Liver (tissue), 9 donors: Measurements from ENCODE around the gene KIF11. TPM values are rescaled to one million over a fixed set of nuclear protein-coding genes. Genes with fewer than 3 reads are reported as not detected.
A peak's percentile ranks its signal among the peaks of the same experiment; 100 is the strongest.

Source experiments
- DNase-seq: peaks from one replicate; pipeline ENCODE4 v3.0.0-alpha.2; 2017; ENCODE audit warnings: low spot score
- H3K27ac ChIP-seq, 2 donors: one replicate each; pipeline ENCODE4 v1.7.0; 2013; ENCODE audit warnings: inconsistent platforms in 2 of 2, low read length in 2 of 2, control low read depth in 1 of 2, low read depth in 1 of 2, mild to moderate bottlenecking in 1 of 2
- H3K27me3 ChIP-seq, 4 donors: one replicate each; pipeline versions ENCODE4 v1.6.1 to v1.7.0; 2013; ENCODE audit warnings: low read length in 3 of 4, inconsistent platforms in 1 of 4, mild to moderate bottlenecking in 1 of 4, moderate library complexity in 1 of 4; ENCODE audit not compliant: control insufficient read depth in 4 of 4, insufficient read depth in 4 of 4
- H3K36me3 ChIP-seq, 4 donors: one replicate each; pipeline versions ENCODE4 v1.6.1 to v1.7.0; 2013; ENCODE audit warnings: low read length in 3 of 4, mild to moderate bottlenecking in 3 of 4, low read depth in 1 of 4, moderate library complexity in 1 of 4; ENCODE audit not compliant: control insufficient read depth in 4 of 4, insufficient read depth in 3 of 4
- H3K4me1 ChIP-seq, 4 donors: one replicate each; pipeline versions ENCODE4 v1.6.1 to v1.7.0; 2013; ENCODE audit warnings: low read length in 3 of 4, mild to moderate bottlenecking in 3 of 4, moderate library complexity in 1 of 4; ENCODE audit not compliant: control insufficient read depth in 4 of 4, insufficient read depth in 4 of 4
- H3K4me3 ChIP-seq, 3 donors: one replicate each; pipeline versions ENCODE4 v1.6.1 to v1.7.0; 2013; ENCODE audit warnings: low read length in 3 of 3, control low read depth in 1 of 3, low read depth in 1 of 3, mild to moderate bottlenecking in 1 of 3
- H3K9ac ChIP-seq, 2 donors: one replicate each; pipeline ENCODE4 v1.7.0; 2013; ENCODE audit warnings: low read length in 2 of 2, mild to moderate bottlenecking in 2 of 2, moderate library complexity in 2 of 2, control low read depth in 1 of 2, low read depth in 1 of 2
- H3K9me3 ChIP-seq, 4 donors: one replicate each; pipeline versions ENCODE4 v1.6.1 to v1.7.0; 2013; ENCODE audit warnings: low read length in 3 of 4; ENCODE audit not compliant: control insufficient read depth in 4 of 4
- EGR1 ChIP-seq, 2 donors: IDR thresholded peaks; 2 replicates each; pipeline ENCODE4 v1.6.1; 2016 to 2018; ENCODE audit warnings: antibody characterized with exemption in 2 of 2, low read depth in 2 of 2
- FOXA1 ChIP-seq: IDR thresholded peaks from 2 replicates; pipeline ENCODE4 v1.6.1; 2016; ENCODE audit warnings: antibody characterized with exemption
- FOXA2 ChIP-seq: IDR thresholded peaks from 2 replicates; pipeline ENCODE4 v1.6.1; 2016; ENCODE audit warnings: antibody characterized with exemption
- GABPA ChIP-seq, 2 donors: IDR thresholded peaks in 1 of 2; conservative IDR thresholded peaks in 1 of 2; 2 replicates each; pipeline ENCODE4 v1.6.1; 2016; ENCODE audit warnings: antibody characterized with exemption in 2 of 2, mild to moderate bottlenecking in 1 of 2, moderate library complexity in 1 of 2
- HNF4A ChIP-seq, 2 donors: conservative IDR thresholded peaks; 2 replicates each; pipeline ENCODE4 v1.6.1; 2016; ENCODE audit warnings: antibody characterized with exemption in 2 of 2, mild to moderate bottlenecking in 2 of 2
- HNF4G ChIP-seq: IDR thresholded peaks from 2 replicates; pipeline ENCODE4 v1.6.1; 2016; ENCODE audit warnings: antibody characterized with exemption
- JUND ChIP-seq, 2 donors: IDR thresholded peaks; 2 replicates each; pipeline ENCODE4 v1.6.1; 2016; ENCODE audit warnings: antibody characterized with exemption in 2 of 2
- NR2F2 ChIP-seq: IDR thresholded peaks from 2 replicates; pipeline ENCODE4 v1.6.1; 2016; ENCODE audit warnings: antibody characterized with exemption
- RAD21 ChIP-seq, 2 donors: IDR thresholded peaks; 2 replicates each; pipeline ENCODE4 v1.6.1; 2016; ENCODE audit warnings: antibody characterized with exemption in 2 of 2, mild to moderate bottlenecking in 2 of 2
- RXRA ChIP-seq, 2 donors: IDR thresholded peaks; 2 replicates each; pipeline ENCODE4 v1.6.1; 2017 to 2018; ENCODE audit warnings: antibody characterized with exemption in 2 of 2, mild to moderate bottlenecking in 1 of 2
- SP1 ChIP-seq: IDR thresholded peaks from 2 replicates; pipeline ENCODE4 v1.6.1; 2018; ENCODE audit warnings: antibody characterized with exemption, mild to moderate bottlenecking
- TAF1 ChIP-seq: conservative IDR thresholded peaks from 2 replicates; pipeline ENCODE4 v1.6.1; 2016; ENCODE audit warnings: antibody characterized with exemption, mild to moderate bottlenecking
- YY1 ChIP-seq: IDR thresholded peaks from 2 replicates; pipeline ENCODE4 v1.6.1; 2016; ENCODE audit warnings: antibody characterized with exemption, mild to moderate bottlenecking
- WGBS: extraction: QIAGEN DNeasy Blood & Tissue Kit; methylation state at CpG from one replicate; pipeline ENCODE4 v1.1.7; 2013; 5-methylcytosine and 5-hydroxymethylcytosine counted together
- polyA plus RNA-seq, 2 donors: library from polyadenylated mRNA; stranded (reverse) in 1 of 2; unstranded in 1 of 2; fragments of 200-250 nt in 1 of 2; fragments of >200 nt in 1 of 2; fragmentation: Nextera tagmentation in 1 of 2; extraction: Ambion mirVana in 1 of 2; gene quantifications; one replicate each; pipeline versions ENCODE4 v1.2.1 to v1.2.3, GENCODE V29; 2013 to 2015
- total RNA-seq, 2 donors: library from RNA; depleted of rRNA; stranded (reverse); fragments of >200 nt; gene quantifications; one replicate each; pipeline ENCODE4 v1.2.3, GENCODE V29; 2014
- TF ChIP-seq, protein P1 (sequence below): IDR thresholded peaks from 2 replicates; pipeline ENCODE4 v1.6.1; 2016; ENCODE audit warnings: antibody characterized with exemption
- TF ChIP-seq, protein P2 (sequence below): IDR thresholded peaks from 2 replicates; pipeline ENCODE4 v1.6.1; 2016; ENCODE audit warnings: antibody characterized with exemption
- TF ChIP-seq, protein P3 (sequence below): fragments of 150-350 bp; IDR thresholded peaks from 2 replicates; pipeline ENCODE4 v1.5.1; 2017; ENCODE audit warnings: improper control_type of control experiment, low read depth, low read length; ENCODE audit not compliant: missing input control
- TF ChIP-seq, protein P4 (sequence below): IDR thresholded peaks from 2 replicates; pipeline ENCODE4 v1.6.1; 2016; ENCODE audit warnings: antibody characterized with exemption, mild to moderate bottlenecking
- TF ChIP-seq, protein P5 (sequence below): IDR thresholded peaks from 2 replicates; pipeline ENCODE4 v1.6.1; 2016; ENCODE audit warnings: antibody characterized with exemption
- donor health status: healthy.
- donor health status: healthy.
- donor health status: healthy.
- donor health status: healthy.
- donor health status: healthy.

Gene KIF11
- total and polyA plus RNA-seq, 4 donors = 0.25 to 29.2 (median 0.58) TPM

DNA sequence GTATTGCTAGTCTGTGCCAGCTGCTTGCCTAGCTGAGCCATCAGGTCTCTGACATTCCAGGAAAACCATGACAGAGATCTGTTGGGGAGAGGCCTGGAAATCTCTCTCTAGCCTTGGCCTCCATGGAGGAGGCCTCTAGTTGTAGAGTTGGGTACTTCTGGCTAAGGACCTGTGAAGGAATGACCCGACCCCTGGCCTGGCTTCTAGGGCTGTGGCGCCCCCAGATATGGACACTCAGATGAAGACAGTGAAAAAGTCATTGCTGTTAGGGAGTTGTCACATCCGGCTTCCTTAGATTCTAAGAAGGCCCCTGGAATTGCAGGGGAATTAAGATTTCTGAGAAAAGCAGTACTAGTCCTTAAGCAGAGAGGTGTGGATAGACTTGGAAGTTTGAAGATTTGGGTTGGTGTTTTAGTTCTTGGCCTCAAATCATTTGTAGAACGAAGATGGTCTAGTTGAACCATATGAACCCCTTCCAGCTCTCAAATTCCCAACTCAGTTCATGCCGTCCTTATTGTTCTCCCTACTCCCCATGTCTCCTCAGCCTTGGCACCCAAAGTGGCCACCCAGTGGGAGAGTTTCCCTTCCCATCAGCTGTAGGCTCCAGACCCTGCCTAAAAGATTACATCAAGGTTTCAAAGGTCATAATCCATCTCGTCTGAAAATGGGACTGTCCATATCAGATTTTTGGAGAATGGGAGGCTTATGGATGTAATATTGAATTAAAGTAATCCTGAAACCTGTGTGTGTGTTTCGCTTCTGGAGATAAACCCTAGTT is 103.9 kb downstream of the KIF11 start:
- peak overlapping the region; percentile 35 to 67 for H3K9ac ChIP-seq
- H3K27me3 ChIP-seq = no peaks in the 10 kb centered on the region
- peak overlapping the region in 2 of 3 donors; percentile 17 to 24 for H3K4me3 ChIP-seq
- H3K4me1 ChIP-seq = peaks cover 18 to 64% (median 43%) of the 10 kb centered on the region in 4 donors
- H3K36me3 ChIP-seq = peaks cover 0 to 15% (median 2%) of the 10 kb centered on the region in 4 donors
- no peak for DNase-seq
- no peaks in the 10 kb centered on the region for H3K9me3 ChIP-seq
- 53% methylated on average over 7 of the region's 7 CpGs for WGBS
- TF ChIP-seq FOXA2 (no peak), JUND (IDR thresholded peaks at IDR 0.05) (no peak), YY1 (peak; percentile 4), HNF4G (peak; percentile 6), EGR1 (IDR thresholded peaks at IDR 0.05; ENCODE audit: low read depth in 2 of 2) (no peak), TAF1 (no peak), RAD21 (IDR thresholded peaks at IDR 0.05) (no peak), HNF4A (conservative IDR thresholded peaks at IDR 0.05) (peak; percentile 55 to 67), NR2F2 (no peak)
- TF ChIP-seq, protein P1, sequence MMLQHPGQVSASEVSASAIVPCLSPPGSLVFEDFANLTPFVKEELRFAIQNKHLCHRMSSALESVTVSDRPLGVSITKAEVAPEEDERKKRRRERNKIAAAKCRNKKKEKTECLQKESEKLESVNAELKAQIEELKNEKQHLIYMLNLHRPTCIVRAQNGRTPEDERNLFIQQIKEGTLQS = no peak
- H3K27ac ChIP-seq = peak overlapping the region; percentile 91 to 97

DNA sequence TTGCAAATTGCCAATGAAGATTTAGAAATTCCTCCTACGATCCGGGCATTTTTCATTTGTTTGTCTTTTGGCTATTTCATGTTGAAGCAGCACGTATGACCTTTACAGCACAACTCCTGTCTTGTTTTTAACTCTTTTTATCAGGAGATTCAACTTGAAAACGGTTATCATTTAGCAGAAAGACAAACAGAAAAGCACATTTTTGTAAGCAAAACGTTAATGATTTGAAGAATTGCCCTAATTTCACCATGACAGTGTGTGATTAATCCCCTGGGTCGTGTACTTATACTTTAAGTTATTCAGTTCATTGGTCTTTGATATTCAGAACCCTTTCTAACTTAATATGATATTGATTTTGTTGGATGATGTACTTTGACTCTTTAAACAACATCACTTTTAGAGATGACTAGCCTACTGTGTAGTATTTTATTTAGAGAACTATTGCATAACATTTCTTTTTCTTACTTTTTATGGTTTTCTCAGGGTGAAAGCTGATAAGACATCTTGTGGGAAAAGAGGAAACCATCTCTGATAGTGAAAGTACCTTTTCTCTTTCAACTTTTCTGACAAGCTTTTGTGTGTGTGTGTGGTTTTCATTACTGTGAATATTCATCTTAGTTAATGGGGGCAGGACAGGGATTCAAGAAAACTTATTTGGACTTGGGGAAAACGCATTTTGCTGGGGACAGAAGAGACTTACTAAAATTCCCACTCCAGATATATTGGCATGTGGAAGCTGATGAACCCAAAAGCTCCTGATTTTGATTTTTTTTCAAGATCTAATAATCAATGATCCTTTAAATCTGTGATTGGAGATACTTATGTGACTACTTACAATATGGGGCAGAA is 105.0 kb downstream of the KIF11 start:
- no peak for DNase-seq
- peak overlapping the region in 1 of 2 donors; percentile 5 for H3K9ac ChIP-seq
- H3K27ac ChIP-seq = peak overlapping the region; percentile 91 to 97
- 24% methylated on average over 7 of the region's 7 CpGs for WGBS
- H3K4me1 ChIP-seq = peaks cover 18 to 64% (median 40%) of the 10 kb centered on the region in 4 donors
- no peaks in the 10 kb centered on the region for H3K9me3 ChIP-seq
- peak overlapping the region in 1 of 3 donors; percentile 28 for H3K4me3 ChIP-seq
- no peaks in the 10 kb centered on the region for H3K27me3 ChIP-seq
- TF ChIP-seq, protein P2, sequence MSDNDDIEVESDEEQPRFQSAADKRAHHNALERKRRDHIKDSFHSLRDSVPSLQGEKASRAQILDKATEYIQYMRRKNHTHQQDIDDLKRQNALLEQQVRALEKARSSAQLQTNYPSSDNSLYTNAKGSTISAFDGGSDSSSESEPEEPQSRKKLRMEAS = peak; percentile 64
- peak; percentile 92 to 93 for TF ChIP-seq HNF4A (conservative IDR thresholded peaks at IDR 0.05)
- TF ChIP-seq, protein P3, sequence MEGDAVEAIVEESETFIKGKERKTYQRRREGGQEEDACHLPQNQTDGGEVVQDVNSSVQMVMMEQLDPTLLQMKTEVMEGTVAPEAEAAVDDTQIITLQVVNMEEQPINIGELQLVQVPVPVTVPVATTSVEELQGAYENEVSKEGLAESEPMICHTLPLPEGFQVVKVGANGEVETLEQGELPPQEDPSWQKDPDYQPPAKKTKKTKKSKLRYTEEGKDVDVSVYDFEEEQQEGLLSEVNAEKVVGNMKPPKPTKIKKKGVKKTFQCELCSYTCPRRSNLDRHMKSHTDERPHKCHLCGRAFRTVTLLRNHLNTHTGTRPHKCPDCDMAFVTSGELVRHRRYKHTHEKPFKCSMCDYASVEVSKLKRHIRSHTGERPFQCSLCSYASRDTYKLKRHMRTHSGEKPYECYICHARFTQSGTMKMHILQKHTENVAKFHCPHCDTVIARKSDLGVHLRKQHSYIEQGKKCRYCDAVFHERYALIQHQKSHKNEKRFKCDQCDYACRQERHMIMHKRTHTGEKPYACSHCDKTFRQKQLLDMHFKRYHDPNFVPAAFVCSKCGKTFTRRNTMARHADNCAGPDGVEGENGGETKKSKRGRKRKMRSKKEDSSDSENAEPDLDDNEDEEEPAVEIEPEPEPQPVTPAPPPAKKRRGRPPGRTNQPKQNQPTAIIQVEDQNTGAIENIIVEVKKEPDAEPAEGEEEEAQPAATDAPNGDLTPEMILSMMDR = no peak
- TF ChIP-seq, protein P1 = peak; percentile 42
- TF ChIP-seq SP1 = peak; percentile 93
- TF ChIP-seq JUND (IDR thresholded peaks at IDR 0.05) = peak; percentile 80 to 81
- peak; percentile 69 for TF ChIP-seq FOXA2
- TF ChIP-seq GABPA (IDR thresholded peaks at IDR 0.05 in 1 of 2, conservative IDR thresholded peaks at IDR 0.05 in 1 of 2) = peak in 1 of 2 donors; percentile 37
- TF ChIP-seq HNF4G = peak; percentile 81
- TF ChIP-seq FOXA1 = peak; percentile 28
- TF ChIP-seq, protein P4, sequence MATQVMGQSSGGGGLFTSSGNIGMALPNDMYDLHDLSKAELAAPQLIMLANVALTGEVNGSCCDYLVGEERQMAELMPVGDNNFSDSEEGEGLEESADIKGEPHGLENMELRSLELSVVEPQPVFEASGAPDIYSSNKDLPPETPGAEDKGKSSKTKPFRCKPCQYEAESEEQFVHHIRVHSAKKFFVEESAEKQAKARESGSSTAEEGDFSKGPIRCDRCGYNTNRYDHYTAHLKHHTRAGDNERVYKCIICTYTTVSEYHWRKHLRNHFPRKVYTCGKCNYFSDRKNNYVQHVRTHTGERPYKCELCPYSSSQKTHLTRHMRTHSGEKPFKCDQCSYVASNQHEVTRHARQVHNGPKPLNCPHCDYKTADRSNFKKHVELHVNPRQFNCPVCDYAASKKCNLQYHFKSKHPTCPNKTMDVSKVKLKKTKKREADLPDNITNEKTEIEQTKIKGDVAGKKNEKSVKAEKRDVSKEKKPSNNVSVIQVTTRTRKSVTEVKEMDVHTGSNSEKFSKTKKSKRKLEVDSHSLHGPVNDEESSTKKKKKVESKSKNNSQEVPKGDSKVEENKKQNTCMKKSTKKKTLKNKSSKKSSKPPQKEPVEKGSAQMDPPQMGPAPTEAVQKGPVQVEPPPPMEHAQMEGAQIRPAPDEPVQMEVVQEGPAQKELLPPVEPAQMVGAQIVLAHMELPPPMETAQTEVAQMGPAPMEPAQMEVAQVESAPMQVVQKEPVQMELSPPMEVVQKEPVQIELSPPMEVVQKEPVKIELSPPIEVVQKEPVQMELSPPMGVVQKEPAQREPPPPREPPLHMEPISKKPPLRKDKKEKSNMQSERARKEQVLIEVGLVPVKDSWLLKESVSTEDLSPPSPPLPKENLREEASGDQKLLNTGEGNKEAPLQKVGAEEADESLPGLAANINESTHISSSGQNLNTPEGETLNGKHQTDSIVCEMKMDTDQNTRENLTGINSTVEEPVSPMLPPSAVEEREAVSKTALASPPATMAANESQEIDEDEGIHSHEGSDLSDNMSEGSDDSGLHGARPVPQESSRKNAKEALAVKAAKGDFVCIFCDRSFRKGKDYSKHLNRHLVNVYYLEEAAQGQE = peak; percentile 80
- TF ChIP-seq NR2F2 = no peak
- no peak for TF ChIP-seq EGR1 (IDR thresholded peaks at IDR 0.05; ENCODE audit: low read depth in 2 of 2)
- TF ChIP-seq, protein P5, sequence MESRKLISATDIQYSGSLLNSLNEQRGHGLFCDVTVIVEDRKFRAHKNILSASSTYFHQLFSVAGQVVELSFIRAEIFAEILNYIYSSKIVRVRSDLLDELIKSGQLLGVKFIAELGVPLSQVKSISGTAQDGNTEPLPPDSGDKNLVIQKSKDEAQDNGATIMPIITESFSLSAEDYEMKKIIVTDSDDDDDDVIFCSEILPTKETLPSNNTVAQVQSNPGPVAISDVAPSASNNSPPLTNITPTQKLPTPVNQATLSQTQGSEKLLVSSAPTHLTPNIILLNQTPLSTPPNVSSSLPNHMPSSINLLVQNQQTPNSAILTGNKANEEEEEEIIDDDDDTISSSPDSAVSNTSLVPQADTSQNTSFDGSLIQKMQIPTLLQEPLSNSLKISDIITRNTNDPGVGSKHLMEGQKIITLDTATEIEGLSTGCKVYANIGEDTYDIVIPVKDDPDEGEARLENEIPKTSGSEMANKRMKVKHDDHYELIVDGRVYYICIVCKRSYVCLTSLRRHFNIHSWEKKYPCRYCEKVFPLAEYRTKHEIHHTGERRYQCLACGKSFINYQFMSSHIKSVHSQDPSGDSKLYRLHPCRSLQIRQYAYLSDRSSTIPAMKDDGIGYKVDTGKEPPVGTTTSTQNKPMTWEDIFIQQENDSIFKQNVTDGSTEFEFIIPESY = peak; percentile 82
- TF ChIP-seq RXRA (IDR thresholded peaks at IDR 0.05) = peak; percentile 92 to 94
- TF ChIP-seq YY1 = peak; percentile 52
- peak in 1 of 2 donors; percentile 24 for TF ChIP-seq RAD21 (IDR thresholded peaks at IDR 0.05)
- TF ChIP-seq TAF1 = peak; percentile 46
- peaks cover 0 to 11% (median 2%) of the 10 kb centered on the region in 4 donors for H3K36me3 ChIP-seq
